Caco-2 (cell line): ENCODE data around the gene MINDY4B. TPM values are rescaled to one million over a fixed set of nuclear protein-coding genes. Genes with fewer than 3 reads are reported as not detected.

ENCODE experiments used
- BruUV-seq: library from RNA; stranded (reverse); fragments of 400-500 nt; replicated peaks from 2 replicates; lab custom pipeline; 2021; lab: Mats Ljungman, UMichigan
- CTCF ChIA-PET: fragments of 300-600 bp; sonication (Branson Sonifier 250); formaldehyde crosslinking; loops from one replicate; lab custom pipeline; 2022; ENCODE audit warnings: antibody characterized with exemption; lab: Charles Lee
- POLR2A ChIA-PET: fragments of 300-600 bp; sonication (Branson Sonifier 250); formaldehyde crosslinking; loops from one replicate; lab custom pipeline; 2022; ENCODE audit warnings: antibody characterized with exemption; lab: Charles Lee
- DNase-seq, 2 experiments: peaks; one replicate each; pipeline versions ENCODE4 v3.0.0 to v3.0.0-alpha.2; 2020 to 2022
- H3K27me3 ChIP-seq: replicated peaks from 2 replicates; pipeline ENCODE4 v1.6.0; 2011; ENCODE audit warnings: low read length; ENCODE audit not compliant: control insufficient read depth, insufficient read depth
- H3K36me3 ChIP-seq: 2 replicates; pipeline ENCODE4 v1.5.1; 2011; ENCODE audit warnings: low read length; ENCODE audit not compliant: control insufficient read depth, insufficient read depth
- H3K4me1 ChIP-seq: fragments of 250-450 bp; sonication (Bioruptor Pico); 2 replicates; pipeline ENCODE4 v1.5.1; 2020; ENCODE audit warnings: mild to moderate bottlenecking
- H3K4me3 ChIP-seq: 2 replicates; pipeline ENCODE4 v1.5.1; 2011; ENCODE audit warnings: low read depth, mild to moderate bottlenecking, control low read depth, low read length
- H3K9me3 ChIP-seq: fragments of 250-450 bp; sonication (Bioruptor Pico); 2 replicates; pipeline ENCODE4 v1.5.1; 2020; ENCODE audit warnings: mild to moderate bottlenecking, moderate library complexity
- H3K27ac Mint-ChIP-seq: one replicate; pipeline ENCODE4 v1.8.0; 2022; ENCODE audit warnings: mixed read lengths; ENCODE audit not compliant: unreplicated experiment
- H3K27me3 Mint-ChIP-seq: one replicate; pipeline ENCODE4 v1.8.0; 2022; ENCODE audit warnings: mixed read lengths; ENCODE audit not compliant: insufficient read depth, unreplicated experiment
- H3K36me3 Mint-ChIP-seq: one replicate; pipeline ENCODE4 v1.8.0; 2022; ENCODE audit warnings: mild to moderate bottlenecking, mixed read lengths; ENCODE audit not compliant: insufficient read depth, unreplicated experiment
- H3K4me1 Mint-ChIP-seq: one replicate; pipeline ENCODE4 v1.8.0; 2022; ENCODE audit warnings: low read depth, mixed read lengths; ENCODE audit not compliant: unreplicated experiment
- H3K4me3 Mint-ChIP-seq: one replicate; pipeline ENCODE4 v1.8.0; 2022; ENCODE audit warnings: mild to moderate bottlenecking, moderate library complexity, mixed read lengths; ENCODE audit not compliant: unreplicated experiment
- H3K9me3 Mint-ChIP-seq: one replicate; pipeline ENCODE4 v1.8.0; 2022; ENCODE audit warnings: mixed read lengths; ENCODE audit not compliant: unreplicated experiment
- CTCF ChIP-seq, 2 experiments: fragments of 200-600 bp in 1 of 2; IDR thresholded peaks; 1 replicate in 1 of 2; 2 replicates in 1 of 2; pipeline versions ENCODE4 v1.5.1 to v1.8.0; 2011 to 2022; ENCODE audit warnings: antibody characterized with exemption in 1 of 2, control low read depth in 1 of 2, inconsistent platforms in 1 of 2, low read depth in 1 of 2, low read length in 1 of 2, mild to moderate bottlenecking in 1 of 2, moderate library complexity in 1 of 2; ENCODE audit not compliant: insufficient read depth in 1 of 2, severe bottlenecking in 1 of 2, unreplicated experiment in 1 of 2
- intact Hi-C: fragments of 100-400 bp; cut with micrococcal nuclease; formaldehyde crosslinking; loops from one replicate; pipeline ENCODE4 v1.10.0; 2022; ENCODE audit not compliant: unreplicated experiment
- total RNA-seq: library from RNA; stranded (reverse); gene quantifications from 2 replicates; pipeline ENCODE4 v1.2.3, GENCODE V29; 2022

Gene MINDY4B
- total RNA-seq, 1 experiment from 2014 or later = not detected

- Mint-ChIP-seq H3K27me3 (peaks cover 14% of the 10 kb centered on the region), H3K27ac (no peak overlapping the region), H3K4me1 (peaks cover 6% of the 10 kb centered on the region), H3K4me3 (no peak overlapping the region), H3K9me3 (no peaks in the 10 kb centered on the region), H3K36me3 (no peaks in the 10 kb centered on the region)
- no peaks in the 10 kb centered on the region for H3K9me3 ChIP-seq
- POLR2A ChIA-PET = no interaction called here
- CTCF ChIA-PET = interaction anchor here (0.5 to 0.6 kb wide), 2 partner anchors 108 to 160 kb away, joined by 3 to 4 read pairs; no protein-coding TSS in a partner anchor
- TF ChIP-seq CTCF (IDR thresholded peaks at IDR 0.05; ENCODE audit: insufficient read depth in 1 of 2, low read depth in 1 of 2, low read length in 1 of 2, severe bottlenecking in 1 of 2, unreplicated experiment in 1 of 2) = no peak
- intact Hi-C loops = loop anchor here (5.0 kb wide), 1 partner anchor 106 kb away; no protein-coding TSS in a partner anchor
- H3K4me1 ChIP-seq = no peaks in the 10 kb centered on the region
- no peak overlapping the region for H3K4me3 ChIP-seq
- no TSS peak for BruUV-seq
- no peaks in the 10 kb centered on the region for H3K36me3 ChIP-seq
- H3K27me3 ChIP-seq = no peaks in the 10 kb centered on the region; the same call in 1 of the 2 replicates
- DNase-seq = no peak
Observed at GRCh38 chr3:150926328-150926727, 21.1 kb upstream of the MINDY4B start.

DNA sequence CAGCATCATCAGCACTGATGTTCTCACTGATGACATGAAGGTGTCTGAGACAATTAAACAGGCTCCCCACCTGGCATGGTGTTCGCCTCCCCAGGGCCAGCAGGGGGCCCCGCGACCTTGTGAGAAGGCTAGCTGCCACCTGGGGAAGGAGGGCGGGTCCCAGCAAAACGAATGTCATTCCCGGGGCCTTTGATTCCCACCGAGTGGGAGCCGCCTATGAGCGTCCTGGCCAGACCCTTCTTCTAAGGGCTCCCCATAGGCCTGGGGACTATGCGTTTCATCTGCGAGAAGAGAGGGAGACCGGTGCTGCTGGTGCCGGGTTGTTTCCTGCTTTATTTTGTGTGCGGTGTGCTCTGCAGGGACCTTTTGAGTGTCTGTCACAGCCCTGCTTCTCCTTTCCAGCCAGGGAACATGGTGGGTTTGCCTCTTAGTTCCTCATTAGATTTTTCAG lies 20.5 kb upstream of the MINDY4B start:
- Histone ChIP-seq H3K36me3 (no peaks in the 10 kb centered on the region), H3K4me1 (no peaks in the 10 kb centered on the region), H3K4me3 (no peak overlapping the region), H3K27me3 (no peaks in the 10 kb centered on the region), H3K9me3 (no peaks in the 10 kb centered on the region)
- intact Hi-C loops = loop anchor here (1.0 to 5.0 kb wide), 4 partner anchors 107 to 221 kb away; no protein-coding TSS in a partner anchor
- DNase-seq = peak; percentile 65 to 79
- CTCF ChIA-PET = interaction anchor here (0.5 to 0.6 kb wide), 2 partner anchors 108 to 161 kb away, joined by 3 to 4 read pairs; no protein-coding TSS in a partner anchor
- H3K4me1 Mint-ChIP-seq = peaks cover 6% of the 10 kb centered on the region
- no peaks in the 10 kb centered on the region for H3K9me3 Mint-ChIP-seq
- no TSS peak for BruUV-seq
- POLR2A ChIA-PET = no interaction called here
- H3K27ac Mint-ChIP-seq = no peak overlapping the region
- TF ChIP-seq CTCF (IDR thresholded peaks at IDR 0.05; ENCODE audit: insufficient read depth in 1 of 2, low read depth in 1 of 2, low read length in 1 of 2, severe bottlenecking in 1 of 2, unreplicated experiment in 1 of 2) = peak; percentile 80 to 86
- H3K27me3 Mint-ChIP-seq = peaks cover 14% of the 10 kb centered on the region
- no peaks in the 10 kb centered on the region for H3K36me3 Mint-ChIP-seq
- peak overlapping the region; percentile 24 for H3K4me3 Mint-ChIP-seq

DNA sequence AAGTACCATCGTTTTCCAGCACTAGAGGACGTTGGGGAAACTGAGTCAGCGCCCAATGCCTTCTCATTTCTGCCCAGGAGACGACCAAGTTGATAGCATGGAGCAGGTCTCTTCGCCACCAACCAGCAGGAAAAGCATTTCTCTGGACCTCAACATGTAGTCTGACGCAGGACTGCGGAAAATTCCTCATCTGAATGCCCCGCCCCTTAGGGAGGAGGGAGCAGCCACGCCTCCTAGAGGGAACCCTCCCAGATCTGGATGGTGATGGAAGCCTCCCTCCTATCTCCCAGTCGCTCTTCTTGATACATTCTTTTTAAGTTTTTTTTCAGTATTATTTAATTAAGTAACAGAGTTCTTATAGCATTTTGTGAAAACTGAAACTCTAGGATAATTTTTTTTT lies 17.4 kb upstream of the MINDY4B start:
- Histone ChIP-seq H3K4me1 (no peaks in the 10 kb centered on the region), H3K9me3 (no peaks in the 10 kb centered on the region), H3K36me3 (no peaks in the 10 kb centered on the region), H3K27me3 (no peaks in the 10 kb centered on the region), H3K4me3 (no peak overlapping the region)
- H3K9me3 Mint-ChIP-seq = no peaks in the 10 kb centered on the region
- ChIA-PET POLR2A (no interaction called here), CTCF (no interaction called here)
- no TSS peak for BruUV-seq
- peaks cover 6% of the 10 kb centered on the region for H3K4me1 Mint-ChIP-seq
- peak; percentile 49 to 51 for DNase-seq
- no peak overlapping the region for H3K27ac Mint-ChIP-seq
- H3K27me3 Mint-ChIP-seq = peaks cover 20% of the 10 kb centered on the region
- H3K4me3 Mint-ChIP-seq = no peak overlapping the region
- no peaks in the 10 kb centered on the region for H3K36me3 Mint-ChIP-seq
- no peak for TF ChIP-seq CTCF (IDR thresholded peaks at IDR 0.05; ENCODE audit: insufficient read depth in 1 of 2, low read depth in 1 of 2, low read length in 1 of 2, severe bottlenecking in 1 of 2, unreplicated experiment in 1 of 2)
- intact Hi-C loops = no loop called here
